DND-41 (cell line): ENCODE data around the gene CTIF.

ENCODE experiments used
- ATAC-seq: fragments of 200-7000 bp; cut with Tn5 transposase; 3 replicates; pipeline ENCODE4 v1.9.1; 2021; ENCODE audit warnings: low read depth; ENCODE audit not compliant: insufficient read depth
- DNase-seq: peaks from one replicate; pipeline ENCODE4 v3.0.0-alpha.2; 2020
- H2AFZ ChIP-seq: 2 replicates; pipeline ENCODE4 v1.6.0; 2012; ENCODE audit warnings: low read depth, low read length
- H3K27ac ChIP-seq: 2 replicates; pipeline ENCODE4 v1.5.1; 2012; ENCODE audit warnings: low read length, inconsistent platforms
- H3K27me3 ChIP-seq: fragments of 200-600 bp; sonication (generic); 2 replicates; pipeline ENCODE4 v1.6.0; 2012; ENCODE audit warnings: low read length, mild to moderate bottlenecking, inconsistent platforms; ENCODE audit not compliant: insufficient read depth, poor library complexity
- H3K36me3 ChIP-seq: 2 replicates; pipeline ENCODE4 v1.5.1; 2012; ENCODE audit warnings: low read length, inconsistent platforms; ENCODE audit not compliant: insufficient read depth
- H3K4me1 ChIP-seq: 2 replicates; pipeline ENCODE4 v1.5.1; 2012; ENCODE audit warnings: mild to moderate bottlenecking, low read length; ENCODE audit not compliant: insufficient read depth
- H3K4me2 ChIP-seq: 2 replicates; pipeline ENCODE4 v1.6.0; 2012; ENCODE audit warnings: mild to moderate bottlenecking, moderate library complexity, low read length, inconsistent platforms; ENCODE audit not compliant: insufficient read depth
- H3K4me3 ChIP-seq, 2 experiments: fragments of 200-600 bp in 1 of 2; shearing (Covaris generic) in 1 of 2; 2 replicates each; pipeline ENCODE4 v1.5.1; 2012 to 2016; ENCODE audit warnings: inconsistent platforms in 2 of 2, low read length in 2 of 2, mild to moderate bottlenecking in 2 of 2, low read depth in 1 of 2, moderate library complexity in 1 of 2
- H3K79me2 ChIP-seq: 2 replicates; pipeline ENCODE4 v1.6.0; 2012; ENCODE audit warnings: low read length, inconsistent platforms; ENCODE audit not compliant: insufficient read depth
- H3K9ac ChIP-seq: 2 replicates; pipeline ENCODE4 v1.6.0; 2012; ENCODE audit warnings: low read depth, mild to moderate bottlenecking, inconsistent platforms, low read length, moderate library complexity
- H3K9me3 ChIP-seq: 2 replicates; pipeline ENCODE4 v1.5.1; 2012; ENCODE audit warnings: low read length, moderate library complexity, mild to moderate bottlenecking, inconsistent platforms; ENCODE audit not compliant: insufficient read depth, severe bottlenecking
- H4K20me1 ChIP-seq: 2 replicates; pipeline ENCODE4 v1.6.0; 2012; ENCODE audit warnings: low read length; ENCODE audit not compliant: insufficient read depth
- EZH2 ChIP-seq: IDR thresholded peaks from 3 replicates; pipeline ENCODE4 v1.6.1; 2012; ENCODE audit warnings: borderline replicate concordance, low read depth, mild to moderate bottlenecking, moderate library complexity, low read length, inconsistent platforms; ENCODE audit not compliant: severe bottlenecking
- TF ChIP-seq, protein P1 (sequence below): IDR thresholded peaks from 2 replicates; pipeline ENCODE4 v1.5.1; 2012; ENCODE audit warnings: borderline replicate concordance, low read length, moderate library complexity, mild to moderate bottlenecking; ENCODE audit not compliant: poor library complexity, severe bottlenecking; ENCODE audit errors: extremely low read depth

Gene CTIF

GRCh38 chr18:48665654-48666053 lies 126.8 kb downstream of the CTIF start:
- Histone ChIP-seq H3K79me2 (no peaks in the 10 kb centered on the region), H3K4me3 (no peak overlapping the region), H3K36me3 (no peaks in the 10 kb centered on the region), H2AFZ (no peak overlapping the region), H3K27ac (no peak overlapping the region), H3K9me3 (no peaks in the 10 kb centered on the region), H3K4me2 (no peak overlapping the region), H3K27me3 (no peaks in the 10 kb centered on the region), H4K20me1 (peaks cover 2% of the 10 kb centered on the region; the same call in 1 of the 2 replicates), H3K9ac (no peak overlapping the region), H3K4me1 (no peaks in the 10 kb centered on the region)
- TF ChIP-seq, protein P1, sequence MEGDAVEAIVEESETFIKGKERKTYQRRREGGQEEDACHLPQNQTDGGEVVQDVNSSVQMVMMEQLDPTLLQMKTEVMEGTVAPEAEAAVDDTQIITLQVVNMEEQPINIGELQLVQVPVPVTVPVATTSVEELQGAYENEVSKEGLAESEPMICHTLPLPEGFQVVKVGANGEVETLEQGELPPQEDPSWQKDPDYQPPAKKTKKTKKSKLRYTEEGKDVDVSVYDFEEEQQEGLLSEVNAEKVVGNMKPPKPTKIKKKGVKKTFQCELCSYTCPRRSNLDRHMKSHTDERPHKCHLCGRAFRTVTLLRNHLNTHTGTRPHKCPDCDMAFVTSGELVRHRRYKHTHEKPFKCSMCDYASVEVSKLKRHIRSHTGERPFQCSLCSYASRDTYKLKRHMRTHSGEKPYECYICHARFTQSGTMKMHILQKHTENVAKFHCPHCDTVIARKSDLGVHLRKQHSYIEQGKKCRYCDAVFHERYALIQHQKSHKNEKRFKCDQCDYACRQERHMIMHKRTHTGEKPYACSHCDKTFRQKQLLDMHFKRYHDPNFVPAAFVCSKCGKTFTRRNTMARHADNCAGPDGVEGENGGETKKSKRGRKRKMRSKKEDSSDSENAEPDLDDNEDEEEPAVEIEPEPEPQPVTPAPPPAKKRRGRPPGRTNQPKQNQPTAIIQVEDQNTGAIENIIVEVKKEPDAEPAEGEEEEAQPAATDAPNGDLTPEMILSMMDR, result no peak
- no peak for TF ChIP-seq EZH2
- ATAC-seq (no peak), DNase-seq (no peak)

DNA sequence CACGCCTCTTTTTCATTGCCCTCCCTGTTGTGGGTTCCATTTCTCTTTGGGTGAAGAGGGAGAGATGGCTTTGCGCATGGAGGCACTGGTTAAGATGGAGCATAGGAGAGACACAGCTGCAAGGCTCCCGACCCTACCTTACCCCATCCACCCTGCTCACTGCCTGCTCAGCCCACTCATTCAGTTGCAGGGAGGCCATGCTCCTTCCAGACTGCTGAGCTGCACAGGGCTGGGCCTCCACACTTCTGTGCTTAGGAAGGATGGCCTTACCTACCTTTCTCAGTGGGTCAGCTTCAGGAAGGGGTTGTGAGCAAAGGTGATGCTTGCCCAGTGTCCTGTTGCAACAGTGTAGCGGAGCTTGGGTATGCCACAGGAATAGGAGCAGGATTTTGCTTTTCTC lies 127.8 kb downstream of the CTIF start:
- DNase-seq, result no peak
- H3K9me3 ChIP-seq, result peaks cover 8% of the 10 kb centered on the region
- H3K79me2 ChIP-seq, result no peaks in the 10 kb centered on the region
- H3K27ac ChIP-seq, result no peak overlapping the region
- H3K4me3 ChIP-seq, result no peak overlapping the region
- no peak overlapping the region for H3K4me2 ChIP-seq
- H3K27me3 ChIP-seq, result no peaks in the 10 kb centered on the region
- no peaks in the 10 kb centered on the region for H3K4me1 ChIP-seq
- ATAC-seq, result no peak
- no peak overlapping the region for H2AFZ ChIP-seq
- no peaks in the 10 kb centered on the region for H3K36me3 ChIP-seq
- H3K9ac ChIP-seq, result no peak overlapping the region
- peaks cover 2% of the 10 kb centered on the region; the same call in 1 of the 2 replicates for H4K20me1 ChIP-seq
- TF ChIP-seq, protein P1, result no peak
- TF ChIP-seq EZH2, result no peak

DNA sequence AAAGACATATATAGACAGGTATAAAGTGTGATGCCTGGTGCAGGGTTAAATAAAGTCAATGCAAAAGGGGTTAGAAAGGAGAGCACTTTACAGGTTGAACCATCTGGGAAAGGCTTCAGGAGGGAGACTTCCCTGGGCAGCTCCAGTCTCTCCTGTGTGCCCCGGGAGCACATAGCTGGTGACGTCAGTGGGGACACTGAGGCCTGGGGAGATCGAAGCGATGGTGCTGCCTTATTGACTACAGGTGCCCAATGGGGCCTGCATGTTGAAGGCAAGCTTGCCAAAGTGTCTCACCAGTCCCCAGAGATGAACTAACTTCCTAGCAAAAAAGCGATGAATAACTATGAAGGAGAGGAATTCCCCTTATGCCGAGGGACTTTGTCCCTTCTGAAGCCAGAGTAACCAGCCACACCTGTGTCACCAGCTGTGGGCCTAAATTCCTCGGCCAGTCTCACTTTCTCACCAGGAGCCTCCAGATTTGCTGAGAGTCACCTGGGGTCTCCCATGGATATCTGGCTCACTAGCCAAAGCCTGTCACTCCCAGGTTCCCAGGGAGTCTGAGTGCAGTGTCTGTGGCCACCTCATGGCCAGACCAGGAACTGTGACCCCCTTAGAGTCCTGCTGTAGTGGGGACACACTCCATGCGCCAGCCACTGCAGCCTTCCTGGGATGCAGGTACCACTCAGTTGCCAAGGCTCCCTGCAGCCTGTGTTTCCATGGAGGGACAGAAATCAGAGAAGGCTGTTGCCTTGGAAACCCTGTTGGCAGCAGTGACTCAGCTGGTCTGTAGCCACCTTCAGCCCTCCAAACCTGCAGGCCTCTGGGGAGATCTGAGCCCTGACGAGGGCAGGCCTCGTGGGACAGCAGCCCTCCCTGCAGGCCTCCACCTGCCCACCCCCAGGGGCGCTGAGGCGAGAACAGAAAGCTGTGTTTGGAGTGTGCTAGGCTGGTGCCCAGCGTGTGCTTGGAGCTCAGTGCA lies 128.7 kb downstream of the CTIF start:
- ATAC-seq, result peak; percentile 50

More for the DNA sequence above, 128.7 kb downstream of the CTIF start:
- H3K79me2 ChIP-seq, result no peaks in the 10 kb centered on the region
- H3K9ac ChIP-seq, result no peak overlapping the region
- peaks cover 2% of the 10 kb centered on the region; the same call in 1 of the 2 replicates for H4K20me1 ChIP-seq
- H3K4me3 ChIP-seq, result no peak overlapping the region
- no peak overlapping the region for H3K27ac ChIP-seq
- H3K4me2 ChIP-seq, result no peak overlapping the region
- no peak for TF ChIP-seq EZH2
- TF ChIP-seq, protein P1, result no peak
- no peak overlapping the region for H2AFZ ChIP-seq
- DNase-seq, result peak; percentile 23
- H3K27me3 ChIP-seq, result no peaks in the 10 kb centered on the region
- peaks cover 7% of the 10 kb centered on the region for H3K4me1 ChIP-seq
- H3K36me3 ChIP-seq, result no peaks in the 10 kb centered on the region
- H3K9me3 ChIP-seq, result peaks cover 9% of the 10 kb centered on the region
